ENCODE results near the gene FOXP1. TPM values are rescaled to one million over a fixed set of nuclear protein-coding genes. Genes with fewer than 3 reads are reported as not detected.

FOXP1 gene
- total and polyA plus RNA-seq, 8 donors = 12.3 to 215 (median 117) TPM

- Histone ChIP-seq H3K27ac (no peak overlapping the region), H3K4me1 (peaks cover 0 to 4% (median 0%) of the 10 kb centered on the region in 4 donors), H3K9me3 (peaks cover 0 to 6% (median 0%) of the 10 kb centered on the region in 4 donors), H3K36me3 (peaks cover 0 to 4% (median 0%) of the 10 kb centered on the region in 4 donors), H3K27me3 (no peaks in the 10 kb centered on the region), H3K4me3 (no peak overlapping the region)
- no peak for DNase-seq
- no peak for TF ChIP-seq POLR2A (IDR thresholded peaks at IDR 0.05)
- no peak for TF ChIP-seq POLR2AphosphoS5 (IDR thresholded peaks at IDR 0.05)
- TF ChIP-seq EP300 (IDR thresholded peaks at IDR 0.05) = no peak
- no peak for TF ChIP-seq CTCF (IDR thresholded peaks at IDR 0.05)
- intact Hi-C loops (cut with DNase I; ENCODE audit: low total_unique reads) = no loop called here
- WGBS, 5 donors = 53 to 97% (median 95%) methylated on average over 5 of the region's 5 CpGs
Observed at GRCh38 chr3:71345429-71346040, 238.0 kb downstream of the FOXP1 start.

GRCh38 chr3:71341721-71342120, 241.8 kb downstream of the FOXP1 start:
- Histone ChIP-seq H3K27ac (no peak overlapping the region), H3K27me3 (no peaks in the 10 kb centered on the region), H3K4me3 (no peak overlapping the region), H3K36me3 (peaks cover 0 to 4% (median 0%) of the 10 kb centered on the region in 4 donors), H3K4me1 (no peaks in the 10 kb centered on the region), H3K9me3 (peaks cover 0 to 6% (median 0%) of the 10 kb centered on the region in 4 donors)
- TF ChIP-seq POLR2A (IDR thresholded peaks at IDR 0.05) = no peak
- TF ChIP-seq EP300 (IDR thresholded peaks at IDR 0.05) = no peak
- no peak for TF ChIP-seq CTCF (IDR thresholded peaks at IDR 0.05)
- TF ChIP-seq POLR2AphosphoS5 (IDR thresholded peaks at IDR 0.05) = no peak
- intact Hi-C loops (cut with DNase I; ENCODE audit: low total_unique reads) = no loop called here
- DNase-seq = no peak
- 71 to 97% (median 83%) methylated on average over 4 of the region's 4 CpGs for WGBS, 5 donors

- intact Hi-C loops (cut with DNase I; ENCODE audit: low total_unique reads) = no loop called here
- no peak overlapping the region for H3K4me3 ChIP-seq
- H3K27me3 ChIP-seq = no peaks in the 10 kb centered on the region
- no peak overlapping the region for H3K27ac ChIP-seq
- WGBS, 5 donors = 66 to 78% (median 75%) methylated on average over 4 of the region's 4 CpGs
- H3K36me3 ChIP-seq = peaks cover 0 to 4% (median under 1%) of the 10 kb centered on the region in 4 donors
- no peak for DNase-seq
- H3K9me3 ChIP-seq = peaks cover 0 to 6% (median 0%) of the 10 kb centered on the region in 4 donors
- H3K4me1 ChIP-seq = no peaks in the 10 kb centered on the region
- TF ChIP-seq POLR2AphosphoS5 (IDR thresholded peaks at IDR 0.05) (no peak), POLR2A (IDR thresholded peaks at IDR 0.05) (no peak), EP300 (IDR thresholded peaks at IDR 0.05) (no peak), CTCF (IDR thresholded peaks at IDR 0.05) (no peak)
Observed at GRCh38 chr3:71339049-71339448, 244.5 kb downstream of the FOXP1 start.

GRCh38 chr3:71332813-71333212, 250.7 kb downstream of the FOXP1 start:
- H3K4me3 ChIP-seq = no peak overlapping the region
- no peaks in the 10 kb centered on the region for H3K27me3 ChIP-seq
- H3K9me3 ChIP-seq = no peaks in the 10 kb centered on the region
- DNase-seq = no peak
- TF ChIP-seq POLR2AphosphoS5 (IDR thresholded peaks at IDR 0.05) (no peak), POLR2A (IDR thresholded peaks at IDR 0.05) (no peak), EP300 (IDR thresholded peaks at IDR 0.05) (no peak), CTCF (IDR thresholded peaks at IDR 0.05) (no peak)
- WGBS, 5 donors = 60 to 94% (median 74%) methylated on average over 4 of the region's 4 CpGs
- no peaks in the 10 kb centered on the region for H3K4me1 ChIP-seq
- peaks cover 0 to 13% (median 8%) of the 10 kb centered on the region in 4 donors for H3K36me3 ChIP-seq
- intact Hi-C loops (cut with DNase I; ENCODE audit: low total_unique reads) = no loop called here
- H3K27ac ChIP-seq = no peak overlapping the region
